Measurements from ENCODE around the gene UBA6.

DNA sequence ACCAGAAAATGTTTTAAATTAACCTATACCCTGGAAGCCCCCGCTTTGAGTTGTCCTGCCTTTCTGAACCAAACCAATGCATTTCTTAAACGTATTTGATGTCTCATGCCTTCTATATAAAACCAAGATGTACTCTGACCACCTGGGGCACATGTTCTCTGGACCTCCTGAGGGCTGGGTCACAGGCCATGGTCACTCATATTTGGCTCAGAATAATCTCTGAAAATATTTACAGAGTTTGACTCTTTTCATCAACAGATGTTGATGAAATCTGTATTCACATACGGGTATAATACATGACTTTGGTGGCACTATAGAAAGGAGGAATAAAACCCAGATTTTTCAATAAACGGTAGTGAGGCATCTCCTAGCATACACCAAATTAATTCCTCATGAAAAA is 86.8 kb downstream of the UBA6 start:
- TF ChIP-seq SIN3A (IDR thresholded peaks at IDR 0.05; ENCODE audit: borderline replicate concordance, insufficient read depth, low read length) (no peak), POLR2AphosphoS5 (IDR thresholded peaks at IDR 0.05; ENCODE audit: low read depth, low read length) (no peak), TAF1 (IDR thresholded peaks at IDR 0.05; ENCODE audit: borderline replicate concordance, insufficient read depth, low read length) (no peak)
- TF ChIP-seq, protein P1, sequence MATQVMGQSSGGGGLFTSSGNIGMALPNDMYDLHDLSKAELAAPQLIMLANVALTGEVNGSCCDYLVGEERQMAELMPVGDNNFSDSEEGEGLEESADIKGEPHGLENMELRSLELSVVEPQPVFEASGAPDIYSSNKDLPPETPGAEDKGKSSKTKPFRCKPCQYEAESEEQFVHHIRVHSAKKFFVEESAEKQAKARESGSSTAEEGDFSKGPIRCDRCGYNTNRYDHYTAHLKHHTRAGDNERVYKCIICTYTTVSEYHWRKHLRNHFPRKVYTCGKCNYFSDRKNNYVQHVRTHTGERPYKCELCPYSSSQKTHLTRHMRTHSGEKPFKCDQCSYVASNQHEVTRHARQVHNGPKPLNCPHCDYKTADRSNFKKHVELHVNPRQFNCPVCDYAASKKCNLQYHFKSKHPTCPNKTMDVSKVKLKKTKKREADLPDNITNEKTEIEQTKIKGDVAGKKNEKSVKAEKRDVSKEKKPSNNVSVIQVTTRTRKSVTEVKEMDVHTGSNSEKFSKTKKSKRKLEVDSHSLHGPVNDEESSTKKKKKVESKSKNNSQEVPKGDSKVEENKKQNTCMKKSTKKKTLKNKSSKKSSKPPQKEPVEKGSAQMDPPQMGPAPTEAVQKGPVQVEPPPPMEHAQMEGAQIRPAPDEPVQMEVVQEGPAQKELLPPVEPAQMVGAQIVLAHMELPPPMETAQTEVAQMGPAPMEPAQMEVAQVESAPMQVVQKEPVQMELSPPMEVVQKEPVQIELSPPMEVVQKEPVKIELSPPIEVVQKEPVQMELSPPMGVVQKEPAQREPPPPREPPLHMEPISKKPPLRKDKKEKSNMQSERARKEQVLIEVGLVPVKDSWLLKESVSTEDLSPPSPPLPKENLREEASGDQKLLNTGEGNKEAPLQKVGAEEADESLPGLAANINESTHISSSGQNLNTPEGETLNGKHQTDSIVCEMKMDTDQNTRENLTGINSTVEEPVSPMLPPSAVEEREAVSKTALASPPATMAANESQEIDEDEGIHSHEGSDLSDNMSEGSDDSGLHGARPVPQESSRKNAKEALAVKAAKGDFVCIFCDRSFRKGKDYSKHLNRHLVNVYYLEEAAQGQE (IDR thresholded peaks at IDR 0.05; ENCODE audit: insufficient read depth in 1 of 2, low read depth in 2 of 2, low read length in 2 of 2): no peak
